GM12891 (cell line): Measurements from ENCODE around the gene TMC1.

ENCODE experiments used
- POLR2A ChIP-seq: IDR thresholded peaks from 2 replicates; pipeline ENCODE4 v1.6.1; 2011; ENCODE audit warnings: low read depth, low read length, control low read depth
- TAF1 ChIP-seq: IDR thresholded peaks from 2 replicates; pipeline ENCODE4 v1.6.1; 2011; ENCODE audit warnings: low read depth, low read length, control low read depth

GRCh38 chr9:72583370-72583769 lies 62.0 kb downstream of the TMC1 start:
- TF ChIP-seq TAF1 (no peak), POLR2A (no peak)
